HEK293T (cell line): ENCODE measurements around the gene MTA1.

Experiments used
- CTCF ChIA-PET: fragments of 350-600 bp; formaldehyde crosslinking; extraction: SDS; loops from one replicate; lab custom pipeline; 2021; ENCODE audit warnings: antibody characterized with exemption, inconsistent platforms; lab: Yijun Ruan, JAX
- POLR2A ChIA-PET: fragments of 350-600 bp; formaldehyde crosslinking; extraction: SDS; loops from one replicate; lab custom pipeline; 2020; ENCODE audit warnings: antibody characterized with exemption, inconsistent platforms; lab: Yijun Ruan, JAX
- DNase-seq: peaks from one replicate; pipeline ENCODE4 v3.0.0; 2012; ENCODE audit warnings: mixed read lengths; ENCODE audit errors: extremely low spot score
- ARNT ChIP-seq: fragments of 450-650 bp; IDR thresholded peaks from 2 replicates; pipeline ENCODE4 v1.6.1; 2017; ENCODE audit warnings: mild to moderate bottlenecking
- BHLHE40 ChIP-seq: fragments of 450-650 bp; IDR thresholded peaks from 2 replicates; pipeline ENCODE4 v1.6.1; 2016; ENCODE audit warnings: mild to moderate bottlenecking, moderate library complexity, borderline replicate concordance
- CTBP1 ChIP-seq: fragments of 450-650 bp; IDR thresholded peaks from 2 replicates; pipeline ENCODE4 v1.6.1; 2016; ENCODE audit warnings: borderline replicate concordance
- ELF4 ChIP-seq: fragments of 450-650 bp; IDR thresholded peaks from 2 replicates; pipeline ENCODE4 v1.6.1; 2017; ENCODE audit warnings: antibody characterized with exemption
- FOXA1 ChIP-seq: fragments of 450-650 bp; IDR thresholded peaks from 2 replicates; pipeline ENCODE4 v1.6.1; 2016; ENCODE audit warnings: mild to moderate bottlenecking
- FOXK2 ChIP-seq: fragments of 450-650 bp; IDR thresholded peaks from 2 replicates; pipeline ENCODE4 v1.6.1; 2016; ENCODE audit warnings: mild to moderate bottlenecking
- FOXM1 ChIP-seq: fragments of 450-650 bp; IDR thresholded peaks from 2 replicates; pipeline ENCODE4 v1.6.1; 2017; ENCODE audit warnings: mild to moderate bottlenecking, borderline replicate concordance
- HDGF ChIP-seq: fragments of 450-650 bp; IDR thresholded peaks from 2 replicates; pipeline ENCODE4 v1.6.1; 2017; ENCODE audit warnings: antibody characterized with exemption, borderline replicate concordance
- L3MBTL2 ChIP-seq: fragments of 450-650 bp; conservative IDR thresholded peaks from 2 replicates; pipeline ENCODE4 v1.6.1; 2016; ENCODE audit warnings: mild to moderate bottlenecking
- LEF1 ChIP-seq: fragments of 450-650 bp; IDR thresholded peaks from 2 replicates; pipeline ENCODE4 v1.6.1; 2017; ENCODE audit warnings: mild to moderate bottlenecking, borderline replicate concordance
- PKNOX1 ChIP-seq: fragments of 450-650 bp; IDR thresholded peaks from 2 replicates; pipeline ENCODE4 v1.6.1; 2016
- SUZ12 ChIP-seq: fragments of 450-650 bp; IDR thresholded peaks from 2 replicates; pipeline ENCODE4 v1.6.1; 2016; ENCODE audit warnings: mild to moderate bottlenecking
- TARDBP ChIP-seq: fragments of 450-650 bp; IDR thresholded peaks from 2 replicates; pipeline ENCODE4 v1.6.1; 2016
- ZNF384 ChIP-seq: fragments of 450-650 bp; IDR thresholded peaks from 2 replicates; pipeline ENCODE4 v1.6.1; 2016

The MTA1 gene

GRCh38 chr14:105487986-105488777 lies 68.6 kb downstream of the MTA1 start:
- no peak for DNase-seq
- ChIA-PET POLR2A (interaction anchor here (1.4 to 2.5 kb wide), 3 partner anchors 15 to 40 kb away, joined by 3 to 14 read pairs (median 9); no protein-coding TSS in a partner anchor), CTCF (interaction anchor here (1.3 to 3.0 kb wide), 4 partner anchors 7 to 117 kb away, joined by 5 to 38 read pairs (median 20); no protein-coding TSS in a partner anchor)
- TF ChIP-seq FOXM1 = no peak
- no peak for TF ChIP-seq BHLHE40

GRCh38 chr14:105488781-105489541 lies 69.3 kb downstream of the MTA1 start:
- ChIA-PET CTCF (interaction anchor here (0.6 to 3.0 kb wide), 9 partner anchors 8 to 192 kb away, joined by 3 to 38 read pairs (median 5); partner anchors contain the start of gene TMEM121), POLR2A (interaction anchor here (0.8 to 2.5 kb wide), 14 partner anchors 8 to 737 kb away, joined by 3 to 29 read pairs (median 4); partner anchors contain the start of genes BTBD6 and MTA1)
- no peak for DNase-seq
- TF ChIP-seq FOXM1 = no peak
- no peak for TF ChIP-seq FOXK2
- TF ChIP-seq PKNOX1 = no peak
- TF ChIP-seq BHLHE40 = no peak
- no peak for TF ChIP-seq HDGF
- TF ChIP-seq CTBP1 = no peak
- TF ChIP-seq TARDBP = no peak
- TF ChIP-seq LEF1 = no peak

- no peak for TF ChIP-seq LEF1
- peak; percentile 51; the same call in 1 of the 2 replicates for TF ChIP-seq L3MBTL2
- CTCF ChIA-PET = interaction anchor here (0.6 to 3.0 kb wide), 17 partner anchors 8 to 399 kb away, joined by 3 to 38 read pairs (median 4); partner anchors contain the start of gene TMEM121
- POLR2A ChIA-PET = interaction anchor here (0.8 to 2.5 kb wide), 14 partner anchors 9 to 737 kb away, joined by 3 to 29 read pairs (median 4); partner anchors contain the start of genes BTBD6 and MTA1
- peak; percentile 73 for DNase-seq
Measured at GRCh38 chr14:105489542-105490266, 70.1 kb downstream of the MTA1 start.

- TF ChIP-seq L3MBTL2 (0 out of 2 replicates have a peak, but pooled peaks have one; percentile 24), LEF1 (peak; percentile 69; the same call in 1 of the 2 replicates), SUZ12 (no peak)
- ChIA-PET CTCF (interaction anchor here (0.6 to 3.0 kb wide), 14 partner anchors 9 to 400 kb away, joined by 3 to 38 read pairs (median 4); partner anchors contain the start of gene TMEM121), POLR2A (interaction anchor here (0.8 to 2.5 kb wide), 11 partner anchors 9 to 242 kb away, joined by 3 to 29 read pairs (median 5); partner anchors contain the start of genes BTBD6 and MTA1)
- DNase-seq = no peak
Measured at GRCh38 chr14:105490267-105490571, 70.6 kb downstream of the MTA1 start.

- DNase-seq = peak; percentile 91
- ChIA-PET POLR2A (interaction anchor here (1.2 to 2.5 kb wide), 7 partner anchors 10 to 120 kb away, joined by 4 to 29 read pairs (median 7); partner anchors contain the start of gene MTA1), CTCF (interaction anchor here (0.6 to 3.0 kb wide), 9 partner anchors 9 to 149 kb away, joined by 3 to 38 read pairs (median 4); no protein-coding TSS in a partner anchor)
- TF ChIP-seq FOXM1 (peak; percentile 48; the same call in 1 of the 2 replicates), HDGF (0 out of 2 replicates have a peak, but pooled peaks have one; percentile 36), ELF4 (peak; percentile 51; the same call in 1 of the 2 replicates), FOXA1 (no peak), SUZ12 (no peak), ZNF384 (no peak), LEF1 (peak; percentile 63; the same call in 1 of the 2 replicates), ARNT (0 out of 2 replicates have a peak, but pooled peaks have one; percentile 20), PKNOX1 (peak; percentile 77; the same call in 1 of the 2 replicates)
Measured at GRCh38 chr14:105490572-105491365, 71.1 kb downstream of the MTA1 start, which contains the start of gene TEDC1. Gene TEDC1 (plus strand): TSS chr14:105491246. CDS start chr14:105491376, 130 bp downstream.
